DOHH2 (cell line): ENCODE results near the gene UNC13A.
A peak's percentile ranks its signal among the peaks of the same experiment; 100 is the strongest.

ENCODE experiments used
- H3F3A ChIP-seq: fragments of 200-600 bp; sonication (generic), shearing (Covaris generic); 2 replicates; pipeline ENCODE4 v1.6.0; 2016; ENCODE audit warnings: antibody characterized with exemption, mild to moderate bottlenecking; ENCODE audit not compliant: control insufficient read depth, insufficient read depth
- H3K27ac ChIP-seq: fragments of 200-600 bp; sonication (generic); 2 replicates; pipeline ENCODE4 v1.5.1; 2014; ENCODE audit warnings: low read depth, mild to moderate bottlenecking, low read length, moderate library complexity
- H3K27me3 ChIP-seq: fragments of 200-600 bp; sonication (generic); 2 replicates; pipeline ENCODE4 v1.6.1; 2014; ENCODE audit warnings: mild to moderate bottlenecking, low read length, mixed read lengths; ENCODE audit not compliant: control insufficient read depth
- H3K36me3 ChIP-seq: fragments of 200-600 bp; sonication (generic); 2 replicates; pipeline ENCODE4 v1.6.1; 2014; ENCODE audit warnings: mild to moderate bottlenecking, low read length, moderate library complexity, mixed read lengths; ENCODE audit not compliant: control insufficient read depth
- H3K4me1 ChIP-seq: fragments of 200-600 bp; sonication (generic); 2 replicates; pipeline ENCODE4 v1.6.1; 2014; ENCODE audit warnings: mild to moderate bottlenecking, low read length, mixed read lengths; ENCODE audit not compliant: control insufficient read depth
- H3K4me2 ChIP-seq: fragments of 200-600 bp; sonication (generic); 2 replicates; pipeline ENCODE4 v1.6.0; 2014; ENCODE audit warnings: mild to moderate bottlenecking, low read length, moderate library complexity
- H3K4me3 ChIP-seq: fragments of 200-600 bp; sonication (generic); 2 replicates; pipeline ENCODE4 v1.5.1; 2014; ENCODE audit warnings: mild to moderate bottlenecking, low read length, mixed read lengths
- H3K79me2 ChIP-seq: fragments of 200-600 bp; sonication (generic); 2 replicates; pipeline ENCODE4 v1.6.1; 2014; ENCODE audit warnings: mild to moderate bottlenecking, low read length, mixed read lengths; ENCODE audit not compliant: control insufficient read depth
- H3K9me2 ChIP-seq: fragments of 200-600 bp; sonication (generic); replicated peaks from 2 replicates; pipeline ENCODE4 v1.6.1; 2014; ENCODE audit warnings: mild to moderate bottlenecking, low read length, mixed read lengths; ENCODE audit not compliant: control insufficient read depth
- H3K9me3 ChIP-seq: fragments of 200-600 bp; sonication (generic); 2 replicates; pipeline ENCODE4 v1.6.1; 2014; ENCODE audit warnings: antibody characterized with exemption, low read length, mixed read lengths; ENCODE audit not compliant: control insufficient read depth, insufficient read depth
- H4K20me1 ChIP-seq: fragments of 200-600 bp; sonication (generic); 2 replicates; pipeline ENCODE4 v1.6.0; 2014; ENCODE audit warnings: low read depth, mild to moderate bottlenecking, antibody characterized with exemption, low read length, moderate library complexity; ENCODE audit not compliant: control insufficient read depth, insufficient read depth
- EZH2phosphoT487 ChIP-seq: fragments of 200-600 bp; sonication (generic); IDR thresholded peaks from 2 replicates; pipeline ENCODE4 v1.6.1; 2017; ENCODE audit warnings: borderline replicate concordance, mild to moderate bottlenecking, antibody characterized with exemption, low read length, moderate library complexity, mixed read lengths
- TF ChIP-seq, protein P1 (sequence below): fragments of 200-600 bp; sonication (generic); IDR thresholded peaks from one replicate; pipeline ENCODE4 v1.5.1; 2014; ENCODE audit warnings: antibody characterized with exemption, mild to moderate bottlenecking, low read depth, low read length; ENCODE audit not compliant: poor library complexity, severe bottlenecking

Gene UNC13A

DNA sequence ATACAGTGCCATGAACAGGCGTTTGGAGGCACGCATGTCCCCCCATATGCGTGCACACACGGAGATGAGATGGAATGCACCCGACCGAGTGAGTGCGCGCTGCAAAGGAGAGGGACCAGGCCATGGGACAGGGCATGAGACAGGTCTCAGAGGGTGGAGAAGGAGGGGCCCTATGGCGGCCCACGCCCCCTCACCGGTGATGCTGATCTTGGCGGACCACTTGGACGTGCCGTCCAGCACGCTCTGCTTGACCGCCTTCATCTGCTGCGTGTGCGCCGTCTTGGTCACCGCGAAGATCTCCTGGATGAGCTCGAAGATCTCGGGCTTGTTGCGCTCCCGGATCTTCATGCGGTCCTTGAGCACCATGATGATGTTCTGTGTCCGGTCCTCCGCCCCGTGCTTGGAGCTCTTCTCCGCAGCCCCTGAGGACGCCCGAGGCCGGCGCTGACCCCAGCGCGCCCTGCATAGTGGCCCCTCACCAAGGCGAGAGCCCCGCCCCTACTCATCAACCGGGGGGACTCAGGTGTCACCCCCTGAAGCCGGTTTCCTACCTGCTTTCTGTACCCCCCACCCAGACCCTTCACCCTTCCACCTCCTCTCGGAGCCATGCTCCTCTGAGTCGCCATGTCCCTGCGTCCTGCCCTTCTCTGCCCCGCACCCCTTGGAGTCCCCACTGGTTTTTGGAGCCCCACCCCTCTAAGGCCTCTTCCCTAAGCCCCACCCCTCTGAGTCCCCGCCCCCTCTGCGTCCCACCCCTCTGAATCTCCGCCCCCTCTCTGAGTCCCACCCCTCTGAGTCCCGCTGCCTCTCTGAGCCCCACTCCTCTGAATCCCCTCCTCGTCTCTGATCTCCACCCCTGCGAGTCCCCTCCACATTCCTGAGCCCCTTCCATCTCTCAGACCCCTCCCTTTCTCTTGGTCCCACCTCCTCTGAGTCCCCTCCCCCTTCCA is 40.8 kb downstream of the UNC13A start:
- Histone ChIP-seq H3K9me2 (no peaks in the 10 kb centered on the region), H3F3A (no peaks in the 10 kb centered on the region), H3K4me3 (no peak overlapping the region), H3K9me3 (no peaks in the 10 kb centered on the region), H3K27ac (no peak overlapping the region), H3K79me2 (no peaks in the 10 kb centered on the region), H3K27me3 (no peaks in the 10 kb centered on the region), H3K36me3 (no peaks in the 10 kb centered on the region), H3K4me2 (no peak overlapping the region), H3K4me1 (no peaks in the 10 kb centered on the region), H4K20me1 (no peaks in the 10 kb centered on the region)
- TF ChIP-seq EZH2phosphoT487, result no peak
- TF ChIP-seq, protein P1, sequence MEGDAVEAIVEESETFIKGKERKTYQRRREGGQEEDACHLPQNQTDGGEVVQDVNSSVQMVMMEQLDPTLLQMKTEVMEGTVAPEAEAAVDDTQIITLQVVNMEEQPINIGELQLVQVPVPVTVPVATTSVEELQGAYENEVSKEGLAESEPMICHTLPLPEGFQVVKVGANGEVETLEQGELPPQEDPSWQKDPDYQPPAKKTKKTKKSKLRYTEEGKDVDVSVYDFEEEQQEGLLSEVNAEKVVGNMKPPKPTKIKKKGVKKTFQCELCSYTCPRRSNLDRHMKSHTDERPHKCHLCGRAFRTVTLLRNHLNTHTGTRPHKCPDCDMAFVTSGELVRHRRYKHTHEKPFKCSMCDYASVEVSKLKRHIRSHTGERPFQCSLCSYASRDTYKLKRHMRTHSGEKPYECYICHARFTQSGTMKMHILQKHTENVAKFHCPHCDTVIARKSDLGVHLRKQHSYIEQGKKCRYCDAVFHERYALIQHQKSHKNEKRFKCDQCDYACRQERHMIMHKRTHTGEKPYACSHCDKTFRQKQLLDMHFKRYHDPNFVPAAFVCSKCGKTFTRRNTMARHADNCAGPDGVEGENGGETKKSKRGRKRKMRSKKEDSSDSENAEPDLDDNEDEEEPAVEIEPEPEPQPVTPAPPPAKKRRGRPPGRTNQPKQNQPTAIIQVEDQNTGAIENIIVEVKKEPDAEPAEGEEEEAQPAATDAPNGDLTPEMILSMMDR, result no peak

- H3K4me2 ChIP-seq, result no peak overlapping the region
- H3K27me3 ChIP-seq, result no peaks in the 10 kb centered on the region
- no peak overlapping the region for H3K27ac ChIP-seq
- H3K4me3 ChIP-seq, result no peak overlapping the region
- H3K36me3 ChIP-seq, result no peaks in the 10 kb centered on the region
- H3K9me3 ChIP-seq, result no peaks in the 10 kb centered on the region
- no peaks in the 10 kb centered on the region for H3K4me1 ChIP-seq
- H3K79me2 ChIP-seq, result no peaks in the 10 kb centered on the region
- no peaks in the 10 kb centered on the region for H4K20me1 ChIP-seq
- H3F3A ChIP-seq, result no peaks in the 10 kb centered on the region
- TF ChIP-seq, protein P1, result peak; percentile 54
- TF ChIP-seq EZH2phosphoT487, result no peak
- H3K9me2 ChIP-seq, result no peaks in the 10 kb centered on the region
Measured at GRCh38 chr19:17646441-17646840, 41.7 kb downstream of the UNC13A start.

DNA sequence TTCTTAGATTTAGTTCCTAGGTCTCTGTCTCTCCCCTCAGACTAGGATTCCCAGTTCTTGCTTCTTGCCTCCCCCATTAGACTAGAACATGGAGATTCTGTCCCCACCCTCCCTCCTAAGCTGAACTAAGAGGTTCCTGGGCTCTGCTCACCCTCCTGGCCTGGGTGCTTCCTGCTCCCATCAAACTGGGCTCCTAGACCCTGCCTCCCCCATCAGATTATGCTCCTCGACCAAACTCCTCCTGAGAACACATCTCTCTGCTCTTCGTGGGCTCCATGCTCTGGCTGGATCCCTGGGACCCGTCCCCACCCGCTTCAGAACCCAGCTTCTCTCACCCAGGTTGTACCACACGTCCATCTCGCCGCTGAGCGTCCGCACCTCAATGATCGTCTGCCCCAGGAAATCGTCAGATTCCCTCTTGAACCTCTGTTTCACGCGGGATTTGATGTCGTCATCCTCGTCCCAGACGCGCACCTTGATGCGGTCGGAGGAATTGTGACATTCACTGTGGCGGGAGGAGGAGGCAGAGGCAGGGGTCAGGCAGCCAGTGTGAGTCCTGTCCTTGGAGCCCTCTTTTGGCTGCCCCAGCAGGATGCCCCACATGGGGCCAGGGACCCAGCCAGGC is 42.7 kb downstream of the UNC13A start:
- no peaks in the 10 kb centered on the region for H3K9me3 ChIP-seq
- H3K4me1 ChIP-seq, result no peaks in the 10 kb centered on the region
- no peaks in the 10 kb centered on the region for H3K27me3 ChIP-seq
- no peaks in the 10 kb centered on the region for H3F3A ChIP-seq
- no peak overlapping the region for H3K4me2 ChIP-seq
- H3K4me3 ChIP-seq, result no peak overlapping the region
- H3K27ac ChIP-seq, result no peak overlapping the region
- TF ChIP-seq, protein P1, result no peak
- TF ChIP-seq EZH2phosphoT487, result no peak
- H3K79me2 ChIP-seq, result no peaks in the 10 kb centered on the region
- H3K36me3 ChIP-seq, result no peaks in the 10 kb centered on the region
- no peaks in the 10 kb centered on the region for H3K9me2 ChIP-seq
- no peaks in the 10 kb centered on the region for H4K20me1 ChIP-seq
